Kasumi-1 (cell line): Measurements from ENCODE around the gene RFC2.

Experiments
- DNase-seq, 2 experiments: peaks; one replicate each; lab custom pipeline; 2025; lab: John Stamatoyannopoulos, UW

RFC2 gene

DNA sequence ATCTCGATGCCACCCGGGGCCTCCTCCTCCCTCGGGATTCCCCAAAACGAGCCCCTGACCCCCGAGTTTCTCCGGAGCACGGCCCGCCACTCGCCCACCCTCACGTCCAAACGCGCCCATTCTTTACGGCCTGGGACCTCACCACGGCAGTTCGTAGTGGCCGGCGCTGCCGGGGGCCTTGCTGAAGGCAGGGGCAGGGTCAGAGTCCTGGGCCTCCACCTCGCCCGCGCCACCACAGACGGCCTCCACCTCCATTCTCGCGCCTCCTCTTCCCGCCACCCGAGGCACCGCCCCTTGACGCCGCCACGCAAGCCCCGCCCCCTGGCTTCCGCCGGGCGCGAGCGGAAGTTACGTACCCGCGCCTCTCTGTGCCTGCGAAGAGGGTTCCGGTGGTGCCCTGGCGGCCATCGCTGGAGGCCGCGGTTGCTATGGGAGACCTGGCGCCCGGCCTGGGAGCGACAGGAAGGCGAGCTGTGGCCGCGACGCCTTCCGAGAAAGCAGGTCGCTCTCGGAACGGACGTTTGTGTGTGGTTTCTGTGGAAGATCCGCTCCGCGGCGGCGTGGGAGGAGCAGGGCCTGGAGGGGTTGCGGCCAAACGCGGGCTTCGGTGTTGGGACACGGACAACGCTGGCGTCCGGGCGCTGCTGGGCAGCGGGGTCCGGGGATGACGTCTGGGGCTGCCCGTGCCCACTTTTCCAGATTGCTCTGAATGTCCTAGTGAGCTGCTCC is at the start of gene RFC2:
Gene RFC2, minus strand, starts transcription at position 271 of the 729 bp plus-strand sequence. Its CDS starts 16 bp downstream, at position 255.
- DNase-seq, result peak; percentile 88 to 91

DNA sequence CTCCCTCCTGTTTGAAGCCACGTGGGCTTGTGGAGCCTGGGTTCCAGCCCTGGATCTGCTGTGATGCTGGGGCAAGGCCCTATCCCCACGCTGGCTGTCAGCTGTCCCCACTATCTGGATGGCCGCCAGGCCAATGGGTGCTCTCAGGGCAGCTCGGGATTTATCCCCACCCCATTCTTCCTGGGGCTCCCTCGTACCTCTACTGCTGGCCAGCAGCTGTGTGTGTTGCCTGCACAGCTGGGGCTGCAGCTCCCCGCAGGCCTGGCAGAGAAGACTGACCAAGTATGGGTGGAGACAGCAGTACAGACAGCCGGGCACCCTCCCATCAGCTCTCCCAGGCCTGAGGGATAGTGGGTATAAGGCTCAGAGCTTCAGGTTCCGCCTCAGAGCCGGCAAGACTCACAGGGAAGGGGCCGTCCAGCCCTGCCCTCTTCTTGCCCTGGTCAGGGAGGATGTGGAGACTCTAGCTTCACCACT is 48.6 kb upstream of the RFC2 start:
- DNase-seq, result no peak

DNA sequence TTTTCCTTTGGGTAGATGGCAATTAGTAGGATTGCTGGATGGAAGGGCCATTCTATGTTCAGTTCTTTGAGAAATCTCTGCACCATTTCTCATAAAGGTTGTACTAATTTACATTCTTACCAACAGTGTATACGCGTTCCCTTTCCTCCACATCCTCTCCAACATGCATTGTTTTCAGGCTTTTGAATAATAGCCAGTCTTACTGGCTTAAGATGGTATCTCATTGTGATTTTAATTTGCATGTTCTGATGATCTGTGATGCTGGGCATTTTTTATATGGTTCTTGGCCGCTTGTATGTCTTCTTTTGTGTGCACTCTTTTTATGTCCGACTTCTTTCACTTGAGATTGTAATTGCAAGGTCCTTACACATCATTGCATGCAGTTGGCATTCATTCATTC is 46.7 kb upstream of the RFC2 start:
- no peak for DNase-seq

DNA sequence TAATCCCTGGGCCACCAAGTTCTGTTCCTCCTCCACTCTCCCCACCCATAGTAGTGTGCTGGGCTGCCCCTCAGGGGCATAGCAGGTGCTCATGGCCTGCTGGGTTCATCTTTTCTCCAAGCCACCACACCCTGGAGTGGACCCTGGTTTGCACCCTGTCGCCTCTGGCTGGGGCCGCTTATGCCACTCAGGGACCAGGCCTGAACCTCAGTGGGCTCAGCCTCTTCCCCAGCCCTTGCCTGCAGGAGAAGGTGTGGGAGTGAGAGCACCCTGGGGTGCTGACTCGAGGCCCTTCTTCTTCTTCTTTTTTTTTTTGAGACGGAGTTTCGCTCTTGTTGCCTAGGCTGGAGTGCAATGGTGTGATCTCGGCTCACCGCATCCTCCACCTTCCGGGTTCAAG is 45.2 kb upstream of the RFC2 start:
- no peak for DNase-seq

DNA sequence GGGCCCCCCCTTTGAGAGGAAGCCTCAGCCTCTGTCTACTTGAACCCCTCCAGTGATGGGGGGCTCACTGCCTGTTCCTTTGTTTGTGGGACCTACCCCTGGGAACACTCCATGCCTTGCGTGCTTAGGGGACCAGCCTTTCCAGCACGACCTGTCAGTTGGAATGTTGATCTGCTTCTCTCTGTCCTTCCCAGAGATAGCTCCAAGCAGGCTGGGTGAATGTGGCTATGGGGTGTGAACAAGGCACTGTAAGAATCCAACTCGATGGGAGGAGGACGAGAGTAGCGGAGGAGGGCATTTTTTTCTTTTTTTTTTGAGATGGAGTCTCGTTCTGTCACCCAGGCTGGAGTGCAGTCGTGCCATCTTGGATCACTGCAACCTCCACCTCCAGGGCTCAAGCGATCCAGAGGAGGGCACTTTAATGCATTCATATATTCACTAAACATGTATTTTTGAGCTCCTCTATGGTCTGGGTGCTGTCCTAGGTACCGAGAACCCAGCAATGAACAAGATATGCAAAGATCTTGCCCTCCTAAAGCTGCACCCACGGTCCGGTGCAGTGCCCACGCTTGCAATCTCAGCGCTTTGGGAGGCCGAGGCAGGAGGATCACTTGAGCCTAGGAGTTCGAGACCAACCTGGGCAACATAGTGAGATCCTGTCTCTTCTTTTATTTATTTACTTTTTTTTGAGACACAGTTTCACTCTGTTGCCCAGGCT is 43.5 kb upstream of the RFC2 start:
- no peak for DNase-seq

DNA sequence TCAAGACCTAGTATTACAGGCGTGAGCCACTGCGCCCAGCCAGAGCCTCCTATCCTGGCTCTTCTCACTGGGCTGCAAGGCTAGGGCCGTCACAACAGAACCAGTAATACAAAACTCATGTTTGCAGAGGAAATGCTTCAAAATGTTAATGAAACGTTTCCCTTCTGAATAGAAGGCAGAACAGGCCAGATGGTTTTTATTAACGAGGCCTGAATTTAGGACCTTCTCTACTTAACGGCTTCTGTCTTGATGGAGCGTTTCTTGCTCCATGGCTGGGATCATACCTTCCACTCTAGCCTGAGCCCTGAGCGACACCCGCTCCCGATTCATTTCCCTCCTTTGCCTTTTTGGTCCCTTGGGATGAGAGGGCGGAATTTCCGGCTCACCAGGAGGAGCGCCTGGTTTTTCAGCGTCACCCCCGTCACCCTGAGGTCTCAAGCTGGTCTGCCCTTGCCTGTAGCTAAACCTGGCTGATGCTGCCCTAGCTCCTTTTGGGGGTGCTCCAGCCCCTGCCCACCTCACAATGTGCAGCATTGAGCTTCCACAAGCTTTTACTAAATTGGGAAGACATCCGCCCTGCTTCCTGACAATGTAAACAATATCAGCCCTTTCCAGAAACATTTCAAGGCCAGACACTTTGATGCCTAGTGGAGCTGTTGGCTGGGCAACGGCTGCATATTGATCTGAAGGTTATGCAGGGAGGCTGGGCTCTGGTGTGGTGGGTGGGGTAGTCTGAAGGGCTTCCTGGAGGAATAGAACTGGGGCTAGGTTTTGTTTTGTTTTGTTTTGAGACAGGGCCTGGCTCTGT is 40.2 kb upstream of the RFC2 start:
- DNase-seq, result no peak

DNA sequence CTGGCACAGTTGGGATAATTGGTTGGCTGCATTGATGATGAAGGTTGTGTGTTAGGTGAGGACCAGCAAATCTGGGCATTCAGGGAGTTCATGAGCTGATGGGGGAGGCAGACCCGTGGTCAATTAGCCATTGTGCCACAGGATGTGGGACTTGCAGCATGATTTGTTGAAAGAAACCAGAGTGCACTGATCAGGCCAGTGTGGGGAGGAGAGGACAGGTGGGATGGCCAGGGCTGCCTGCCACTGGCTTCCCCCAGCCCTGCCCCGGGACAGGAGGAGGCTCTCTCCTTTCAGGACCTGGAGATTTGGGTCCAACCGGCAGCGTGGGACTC is 39.3 kb upstream of the RFC2 start:
- no peak for DNase-seq

DNA sequence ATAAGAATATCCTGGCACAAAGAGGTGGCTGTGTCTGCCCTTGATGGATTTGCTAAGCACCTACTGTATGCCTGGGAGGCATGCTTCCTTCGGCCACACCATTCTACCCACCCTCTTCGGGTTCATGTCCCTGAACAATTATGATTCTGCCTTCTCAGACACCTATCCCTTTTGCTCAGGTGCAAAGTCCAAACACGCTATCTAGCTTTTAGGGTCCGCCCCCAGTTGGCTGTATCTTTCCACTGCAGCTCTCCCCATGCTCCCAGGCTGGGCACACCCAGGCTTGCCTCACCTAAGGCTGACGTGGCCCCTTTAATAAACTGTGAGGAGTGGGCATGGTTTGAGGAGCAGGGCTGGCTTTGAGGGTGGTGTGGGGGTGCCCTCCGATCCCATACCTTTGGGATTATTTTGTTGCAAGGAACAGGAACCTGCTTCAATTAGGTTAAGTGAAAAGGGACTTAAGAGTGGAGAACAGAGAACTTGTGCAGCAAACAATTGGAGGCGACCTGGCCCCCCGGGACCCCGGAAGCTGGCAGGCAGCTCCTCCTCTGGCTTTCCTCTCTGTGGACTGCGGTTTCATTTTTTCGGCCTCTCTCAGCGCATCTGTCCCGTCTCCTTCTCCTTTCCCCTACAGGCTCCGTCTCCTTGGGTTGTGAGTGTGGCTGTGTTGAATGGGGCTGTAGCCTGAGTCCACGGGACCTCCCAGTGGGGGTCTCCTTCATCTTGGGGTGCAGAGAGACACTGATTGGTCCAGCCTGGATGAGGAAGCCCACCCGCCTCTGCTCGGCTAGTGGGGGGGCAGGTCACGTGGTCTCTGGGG is 38.8 kb upstream of the RFC2 start:
- DNase-seq, result peak; percentile 78 to 84

DNA sequence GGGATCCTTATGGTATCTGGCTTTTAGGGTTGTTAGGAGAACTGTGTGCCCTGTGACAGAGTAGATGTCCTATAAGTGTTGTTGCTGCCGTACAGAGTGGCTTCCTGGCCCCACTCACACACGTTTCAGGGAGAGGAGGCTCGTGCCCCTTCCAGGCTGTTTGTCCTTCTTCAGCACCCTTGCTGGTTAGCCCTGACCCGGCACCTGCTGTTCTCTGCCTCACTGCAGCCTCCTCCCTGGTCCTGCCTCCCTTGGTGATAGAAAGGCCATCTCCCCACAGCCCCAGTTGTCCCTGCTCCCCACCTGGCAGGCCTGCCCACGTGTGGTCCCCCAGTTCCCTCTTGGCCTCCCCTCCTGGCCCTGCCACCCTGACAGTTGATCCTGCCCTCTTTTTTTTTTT is 37.3 kb upstream of the RFC2 start:
- DNase-seq, result no peak

DNA sequence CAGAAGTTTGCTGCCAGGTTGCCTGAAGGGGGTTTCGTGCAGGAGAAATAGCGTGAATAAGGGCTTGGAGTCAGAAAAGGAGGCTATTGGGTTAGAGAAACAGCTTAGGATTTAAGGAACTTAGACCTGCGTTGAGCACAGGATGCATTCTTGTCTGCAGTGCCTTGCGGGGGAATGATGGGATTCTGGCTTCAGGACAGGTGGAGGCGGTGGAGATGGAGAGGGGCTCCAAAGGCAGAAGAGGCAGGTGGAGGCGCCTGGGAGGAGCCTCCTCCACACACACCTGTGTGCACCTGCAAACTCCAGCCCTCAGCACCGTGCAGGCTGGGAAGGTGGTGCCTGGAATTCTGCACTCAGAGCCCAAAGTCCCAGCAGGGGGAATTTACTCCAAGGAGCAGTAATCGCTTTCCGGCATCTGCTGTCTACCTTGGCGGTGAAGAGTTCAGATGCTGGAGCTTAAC is 36.8 kb upstream of the RFC2 start:
- DNase-seq, result peak in 1 of 2 experiments; percentile 28

DNA sequence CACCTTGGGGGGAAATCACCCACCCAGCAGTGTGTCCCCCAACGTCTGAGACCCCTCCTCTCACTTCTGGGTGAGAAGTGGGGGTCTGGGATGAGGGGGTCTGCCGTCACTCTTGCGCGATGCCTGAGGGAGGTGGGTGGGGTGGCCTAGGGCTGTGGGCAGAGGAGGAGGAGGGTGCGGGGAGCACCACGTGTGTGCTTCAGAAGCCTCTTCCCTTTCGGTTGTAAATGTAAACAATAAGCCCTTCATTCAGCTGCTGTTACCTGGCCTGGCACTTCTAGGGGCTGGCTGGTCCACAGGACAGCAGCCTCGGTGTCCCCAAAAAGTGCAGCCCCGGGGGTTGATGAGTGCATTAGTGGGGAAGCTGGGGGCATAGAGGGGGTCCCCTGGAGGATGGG is 36.4 kb upstream of the RFC2 start:
- DNase-seq, result no peak

DNA sequence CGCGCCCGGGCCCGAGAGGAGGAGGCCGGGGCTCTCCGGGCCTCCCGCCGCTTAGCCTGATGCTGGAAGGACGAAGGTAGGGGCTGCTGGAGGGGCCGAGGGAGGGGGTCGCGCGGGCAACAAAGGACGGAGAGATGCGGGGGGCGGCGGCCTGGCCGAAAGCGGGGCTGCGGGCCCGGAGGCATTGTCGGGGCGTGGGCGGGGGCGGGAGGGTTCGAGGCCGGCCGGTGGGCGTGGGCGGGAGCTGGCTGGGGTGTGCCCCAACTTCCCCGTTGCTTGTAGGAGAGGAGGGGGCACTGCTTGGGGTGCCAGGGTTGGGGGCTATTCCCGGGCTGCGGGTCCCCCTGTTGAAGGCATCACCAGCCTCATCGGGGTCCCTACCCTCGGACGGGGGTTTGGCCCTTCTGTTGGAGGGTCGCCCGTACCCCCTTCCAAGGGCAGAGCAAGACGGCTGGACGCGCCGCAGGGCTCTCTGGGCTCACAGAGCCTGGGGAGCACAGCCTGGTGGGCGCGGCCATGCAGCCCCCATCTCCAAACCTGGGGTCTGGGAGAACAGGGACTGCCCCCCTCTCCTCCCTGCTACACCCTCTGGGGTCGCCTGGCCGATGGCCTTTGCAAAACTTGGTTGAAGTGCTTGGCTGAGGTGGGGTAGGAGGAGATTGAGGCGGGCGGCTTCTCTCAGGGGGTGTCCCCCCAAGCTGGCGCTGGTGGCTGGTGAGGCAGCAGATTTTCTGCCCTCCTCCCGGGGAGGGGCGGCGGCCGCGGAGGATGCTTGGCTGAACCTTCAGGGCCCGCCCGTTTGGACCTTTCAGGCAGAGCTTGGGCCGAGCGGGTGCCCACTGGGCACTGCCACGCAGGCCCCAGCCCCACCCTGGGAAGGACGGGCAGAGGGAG is 35.7 kb upstream of the RFC2 start:
- DNase-seq, result no peak

DNA sequence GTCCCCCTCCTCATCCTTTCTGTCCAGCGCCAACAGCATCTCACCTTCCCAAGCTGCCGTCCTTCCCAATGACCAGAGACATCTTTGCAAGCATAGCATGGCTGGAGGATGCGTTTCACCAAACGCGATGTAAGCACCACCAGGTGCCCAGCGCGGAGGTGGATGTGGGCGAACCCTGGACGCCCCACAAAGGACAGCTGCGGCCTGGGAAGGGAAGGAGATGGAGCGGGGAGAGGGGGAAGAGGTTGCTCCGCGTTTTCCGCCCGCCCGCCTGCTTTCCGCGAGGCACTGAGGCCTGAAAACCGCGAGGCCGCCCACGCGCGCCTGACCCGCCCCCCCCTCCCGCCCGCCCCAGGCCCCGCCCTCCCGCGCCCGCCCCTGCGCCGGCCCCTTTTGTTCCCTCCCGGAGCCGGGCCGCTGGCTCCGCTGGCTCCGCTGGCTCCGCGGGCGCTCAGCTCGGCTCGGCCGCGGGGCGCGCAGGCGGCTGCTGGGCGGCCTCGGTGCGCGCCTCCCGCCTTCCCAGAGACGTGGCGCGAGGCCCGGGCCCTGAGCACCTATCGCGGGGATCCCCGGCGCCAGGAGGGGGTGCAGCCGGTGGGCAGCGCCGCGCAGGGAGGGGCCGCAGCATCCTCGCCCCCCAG is 34.9 kb upstream of the RFC2 start, which contains the start of gene CLIP2:
Gene CLIP2, plus strand, starts transcription at position 390 of the 641 bp plus-strand sequence. CDS start 28,140 bp downstream, outside the sequence.
- peak; percentile 32 to 39 for DNase-seq

DNA sequence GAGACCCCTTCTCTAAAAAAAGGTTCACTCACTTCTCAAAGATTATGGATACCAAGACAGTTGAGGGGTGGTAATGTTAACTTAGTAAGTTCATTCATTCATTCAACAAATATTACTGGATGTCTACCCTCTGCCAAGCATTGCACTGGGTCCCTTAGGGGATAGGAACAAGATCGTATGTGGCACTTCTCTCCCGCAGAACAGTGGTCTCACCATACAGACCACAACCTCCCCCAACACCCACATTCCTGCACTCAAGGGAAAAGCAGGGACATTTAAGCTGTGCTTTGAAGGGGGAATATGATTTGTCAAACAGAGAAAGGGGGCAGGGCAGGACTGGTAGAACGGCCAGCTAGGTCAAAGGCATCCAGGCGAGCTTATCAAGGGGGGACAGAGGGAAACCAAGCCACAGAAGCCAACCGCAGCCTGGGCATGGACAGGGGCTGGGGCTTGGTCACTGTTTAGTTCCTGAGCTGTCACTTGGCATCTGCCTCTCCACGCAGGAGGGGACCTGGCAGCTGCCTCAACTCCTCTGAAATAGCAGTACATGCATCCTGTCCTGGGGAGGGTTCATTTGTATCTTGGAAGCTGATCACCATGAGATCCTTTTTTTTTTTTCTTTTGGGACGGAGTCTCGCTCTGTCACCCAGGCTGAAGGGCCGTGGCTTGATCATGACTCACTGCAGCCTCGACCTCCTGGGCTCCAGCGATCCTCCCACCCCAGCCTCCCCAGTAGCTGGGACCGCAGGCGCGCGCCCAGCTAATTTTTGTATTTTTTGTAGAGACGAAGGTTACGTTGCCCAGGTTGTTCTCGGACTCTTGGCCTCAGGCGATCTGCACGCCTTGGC is 34.1 kb upstream of the RFC2 start:
- DNase-seq, result no peak

DNA sequence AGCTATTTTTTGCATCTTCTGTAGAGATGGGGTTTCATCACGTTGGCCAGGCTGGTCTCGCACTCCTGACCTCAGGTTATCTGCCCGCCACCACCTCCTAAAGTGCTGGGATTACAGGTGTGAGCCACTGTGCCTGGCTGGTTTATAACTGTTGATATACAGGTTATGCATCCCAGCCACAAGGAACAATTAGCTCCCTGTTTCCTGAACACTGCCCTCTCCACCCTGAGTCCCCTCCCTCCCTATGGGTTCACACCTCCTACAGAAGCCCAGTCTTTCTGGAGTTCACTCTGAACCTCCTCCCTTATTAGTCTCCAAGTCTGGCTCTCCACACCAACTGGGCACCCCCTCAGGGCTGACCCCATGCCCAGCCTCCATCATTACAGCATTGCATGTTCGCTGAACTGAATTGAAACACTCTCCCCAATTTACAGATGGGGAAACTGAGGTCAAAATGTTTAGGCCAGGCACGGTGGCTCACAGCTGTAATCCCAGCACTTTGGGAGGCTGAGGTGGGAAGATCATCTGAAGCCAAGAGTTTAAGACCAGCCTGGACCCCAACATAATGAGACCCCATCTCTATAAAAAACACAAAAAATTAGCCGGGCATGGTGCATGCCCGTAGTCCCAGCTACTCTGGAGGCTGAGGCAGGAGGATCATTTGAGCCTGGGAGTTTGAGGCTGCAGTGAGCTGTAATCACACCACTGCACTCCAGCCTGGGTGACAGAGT is 33.3 kb upstream of the RFC2 start:
- no peak for DNase-seq

DNA sequence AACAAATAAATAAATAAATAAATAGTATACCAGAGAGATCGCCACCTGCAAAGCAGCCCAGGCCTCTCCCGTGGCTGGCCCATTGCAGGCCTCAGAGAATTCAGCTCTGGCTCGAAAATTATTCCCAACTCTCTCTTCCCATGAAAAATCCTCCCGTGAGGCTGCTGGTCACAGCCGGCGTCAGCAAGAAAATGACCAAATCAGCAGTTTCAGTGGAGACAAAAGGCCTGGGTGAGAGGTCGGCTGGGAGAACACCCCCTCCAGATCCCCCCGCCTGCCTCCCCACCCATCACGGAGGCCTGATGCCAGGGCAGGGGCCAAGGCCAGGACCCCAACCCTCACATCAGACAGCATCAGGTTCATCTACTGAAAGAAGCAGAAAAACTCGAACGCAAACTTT is 31.9 kb upstream of the RFC2 start:
- DNase-seq, result no peak

DNA sequence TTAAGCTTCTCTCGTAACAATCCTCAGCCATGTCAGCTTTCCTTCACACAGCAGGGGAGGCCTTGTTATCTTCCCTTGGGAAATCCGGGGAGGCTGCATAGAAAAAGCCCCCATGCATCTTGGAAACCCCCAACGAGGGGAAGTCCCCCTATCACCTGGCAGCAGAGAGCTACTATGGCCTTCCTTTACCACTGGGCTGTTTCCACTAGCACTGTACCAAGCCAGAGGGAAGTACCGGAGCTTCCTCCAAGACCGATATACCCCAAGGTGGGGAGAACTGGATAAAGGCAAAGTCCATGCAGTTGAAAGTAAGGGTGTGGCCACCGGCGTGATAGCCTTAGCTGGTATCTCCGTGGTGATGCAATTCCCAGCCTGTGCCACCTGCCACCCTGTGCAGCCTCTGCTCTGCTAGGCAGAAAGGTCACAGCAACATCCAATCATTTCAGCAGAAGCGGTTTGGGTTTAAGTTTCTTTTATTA is 30.6 kb upstream of the RFC2 start:
- no peak for DNase-seq

DNA sequence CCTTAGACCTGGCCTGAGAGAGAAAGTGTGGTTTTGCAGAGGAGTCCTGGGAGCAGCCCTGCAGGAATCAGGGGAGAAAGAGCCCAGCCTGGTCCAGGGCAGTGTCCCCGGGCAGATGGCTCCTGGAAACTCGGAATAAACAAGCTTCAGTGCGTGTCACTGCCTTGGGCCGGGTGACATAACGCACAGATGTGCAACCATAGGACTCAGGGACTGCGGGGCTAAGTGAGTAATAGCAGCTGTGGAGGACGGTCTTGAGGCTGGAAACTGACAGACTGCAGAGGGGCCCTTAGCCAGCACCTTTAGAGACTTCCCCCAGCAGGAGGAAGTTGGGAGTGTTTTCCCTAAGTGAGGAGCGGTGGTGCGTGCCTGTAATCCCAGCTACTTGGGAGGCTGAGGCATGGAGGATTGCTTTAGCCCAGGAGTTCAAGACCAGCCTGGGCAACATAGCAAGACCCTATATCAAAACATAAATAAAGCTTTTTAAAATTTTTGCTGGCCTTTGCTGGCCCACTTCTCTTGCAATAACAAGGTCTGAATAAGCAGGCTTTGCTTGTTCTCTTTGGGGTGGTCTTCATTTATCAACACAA is 29.8 kb upstream of the RFC2 start:
- DNase-seq, result peak in 1 of 2 experiments; percentile 26
